Measurements from ENCODE around the gene TAF4B. TPM values are rescaled to one million over a fixed set of nuclear protein-coding genes. Genes with fewer than 3 reads are reported as not detected.

TAF4B gene
- total and polyA plus RNA-seq, 3 donors from 2014 or later = 11.6 to 57.5 (median 55.9) TPM

GRCh38 chr18:26335156-26335555 is 108.9 kb downstream of the TAF4B start:
- 50 to 58% methylated on average over 2 of the region's 2 CpGs for WGBS, 2 donors
- no peak for DNase-seq
- H3K4me3 ChIP-seq = no peak overlapping the region
- H3K4me1 ChIP-seq = peaks cover 5% of the 10 kb centered on the region
- H3K27ac ChIP-seq = no peak overlapping the region
- H3K36me3 ChIP-seq (ENCODE audit: low read depth, missing control alignments) = no peaks in the 10 kb centered on the region
- intact Hi-C loops (cut with DNase I; ENCODE audit: low total_unique reads) = no loop called here
- H3K9me3 ChIP-seq = no peaks in the 10 kb centered on the region
- TF ChIP-seq POLR2A (IDR thresholded peaks at IDR 0.05) (no peak), CTCF (IDR thresholded peaks at IDR 0.05) (no peak)
- no peaks in the 10 kb centered on the region for H3K27me3 ChIP-seq

GRCh38 chr18:26335571-26336487 is 109.6 kb downstream of the TAF4B start:
- no peak overlapping the region for H3K27ac ChIP-seq
- H3K9me3 ChIP-seq = no peaks in the 10 kb centered on the region
- no peaks in the 10 kb centered on the region for H3K27me3 ChIP-seq
- WGBS, 2 donors = 46 to 53% methylated on average over 4 of the region's 4 CpGs
- no peak for DNase-seq
- no peak for TF ChIP-seq CTCF (IDR thresholded peaks at IDR 0.05)
- no peak for TF ChIP-seq POLR2A (IDR thresholded peaks at IDR 0.05)
- H3K4me1 ChIP-seq = peaks cover 5% of the 10 kb centered on the region
- H3K36me3 ChIP-seq (ENCODE audit: low read depth, missing control alignments) = no peaks in the 10 kb centered on the region
- H3K4me3 ChIP-seq = no peak overlapping the region
- intact Hi-C loops (cut with DNase I; ENCODE audit: low total_unique reads) = no loop called here

- Histone ChIP-seq H3K9me3 (no peaks in the 10 kb centered on the region), H3K4me1 (peaks cover 5% of the 10 kb centered on the region), H3K27me3 (no peaks in the 10 kb centered on the region), H3K4me3 (no peak overlapping the region), H3K36me3 (ENCODE audit: low read depth, missing control alignments) (no peaks in the 10 kb centered on the region), H3K27ac (no peak overlapping the region)
- 83 to 87% methylated on average over 1 of the region's 1 CpG for WGBS, 2 donors
- TF ChIP-seq POLR2A (IDR thresholded peaks at IDR 0.05) (no peak), CTCF (IDR thresholded peaks at IDR 0.05) (no peak)
- DNase-seq = no peak
- intact Hi-C loops (cut with DNase I; ENCODE audit: low total_unique reads) = no loop called here
Observed at GRCh38 chr18:26336572-26336971, 110.3 kb downstream of the TAF4B start.

GRCh38 chr18:26342646-26343045 is 116.4 kb downstream of the TAF4B start:
- intact Hi-C loops (cut with DNase I; ENCODE audit: low total_unique reads) = no loop called here
- no peak overlapping the region for H3K27ac ChIP-seq
- TF ChIP-seq POLR2A (IDR thresholded peaks at IDR 0.05) (no peak), CTCF (IDR thresholded peaks at IDR 0.05) (no peak)
- H3K9me3 ChIP-seq = no peaks in the 10 kb centered on the region
- no peaks in the 10 kb centered on the region for H3K27me3 ChIP-seq
- no peaks in the 10 kb centered on the region for H3K36me3 ChIP-seq (ENCODE audit: low read depth, missing control alignments)
- no peak for DNase-seq
- no peak overlapping the region for H3K4me3 ChIP-seq
- no peaks in the 10 kb centered on the region for H3K4me1 ChIP-seq

GRCh38 chr18:26350961-26351360 is 124.7 kb downstream of the TAF4B start:
- intact Hi-C loops (cut with DNase I; ENCODE audit: low total_unique reads) = no loop called here
- H3K36me3 ChIP-seq (ENCODE audit: low read depth, missing control alignments) = no peaks in the 10 kb centered on the region
- DNase-seq = no peak
- H3K9me3 ChIP-seq = no peaks in the 10 kb centered on the region
- H3K4me1 ChIP-seq = no peaks in the 10 kb centered on the region
- no peak overlapping the region for H3K4me3 ChIP-seq
- H3K27ac ChIP-seq = no peak overlapping the region
- TF ChIP-seq CTCF (IDR thresholded peaks at IDR 0.05) = no peak
- H3K27me3 ChIP-seq = no peaks in the 10 kb centered on the region

All from testis (tissue), 3 donors.